ENCODE results near the gene MYCT1. TPM values are rescaled to one million over a fixed set of nuclear protein-coding genes. Genes with fewer than 3 reads are reported as not detected.

Gene MYCT1
- total and polyA plus RNA-seq, 2 of the 8 experiments (the other 6 are each of a cell fraction or from before 2014, with no cell fraction given): 0.39 to 3.3 TPM

DNA sequence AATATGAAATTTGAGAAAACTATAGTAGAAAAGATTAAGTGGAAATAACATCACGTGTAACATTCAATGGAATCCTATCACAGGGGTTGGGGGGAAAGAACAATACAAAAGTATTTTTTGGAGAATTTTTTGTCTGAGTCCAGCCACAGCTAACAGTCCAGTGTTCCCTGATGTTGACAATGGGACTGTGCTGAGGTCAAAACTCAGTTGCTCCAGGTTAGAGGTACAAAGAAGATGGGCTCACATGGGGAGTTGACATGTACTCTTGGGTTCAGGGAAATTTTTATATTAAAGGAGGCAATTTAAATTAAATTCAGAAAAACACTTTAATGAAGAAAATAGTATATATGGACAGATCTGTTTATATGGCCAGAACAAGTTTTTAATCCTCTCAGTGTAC, 995 bp downstream of the MYCT1 start:
- H3K23ac ChIP-seq (ENCODE audit: insufficient read length): no peak overlapping the region
- ChIA-PET CTCF (ENCODE audit: partially characterized antibody) (interaction anchor here (1.2 kb wide), 1 partner anchor 531 kb away, joined by 4 read pairs; no protein-coding TSS in a partner anchor), POLR2A (ENCODE audit: partially characterized antibody) (no interaction called here)
- H2BK120ac ChIP-seq (replicated peaks; ENCODE audit: low read depth, low read length): no peak overlapping the region
- peaks cover 0 to 1% (median 0%) of the 10 kb centered on the region in 4 experiments; a peak in 1 of 7 replicates for H3K27me3 ChIP-seq (replicated peaks in 1 of 4; ENCODE audit: control insufficient read depth in 3 of 4, extremely low read depth in 1 of 4, insufficient read depth in 3 of 4, low read length in 3 of 4)
- H2BK12ac ChIP-seq (ENCODE audit: low read depth, low read length): no peak overlapping the region
- H4K5ac ChIP-seq (ENCODE audit: insufficient read length, low read depth, low read length): no peak overlapping the region
- no peaks in the 10 kb centered on the region for H3K79me1 ChIP-seq (ENCODE audit: low read depth, low read length)
- 86% methylated on average over 1 of the region's 1 CpG; no CpG with 5 or more reads in 1 of the 2 experiments for WGBS, 2 experiments (ENCODE audit: extremely low coverage in 1 of 2, insufficient coverage in 1 of 2, insufficient read length in 1 of 2, insufficient replicate concordance in 2 of 2, low coverage in 1 of 2, low lambda C conversion rate in 2 of 2, missing lambda C conversion rate in 1 of 2)
- no peak for DNase-seq (ENCODE audit: low read depth in 1 of 2, low spot score in 2 of 2)
- no peak overlapping the region for H3K4me3 ChIP-seq (ENCODE audit: extremely low read depth in 1 of 4, insufficient read depth in 2 of 4, low read depth in 3 of 4, low read length in 4 of 4)
- H3K4ac ChIP-seq (replicated peaks; ENCODE audit: insufficient read length, low read depth, low read length): no peak overlapping the region
- H3K18ac ChIP-seq (ENCODE audit: extremely low read depth, low read length): no peak overlapping the region
- H3K79me2 ChIP-seq (ENCODE audit: control insufficient read depth in 1 of 2, insufficient read depth in 2 of 2, low read length in 2 of 2): no peaks in the 10 kb centered on the region
- no peak overlapping the region for H2BK20ac ChIP-seq (ENCODE audit: low read length)
- no peak overlapping the region for H2BK15ac ChIP-seq (ENCODE audit: low read length)
- H3K27ac ChIP-seq (ENCODE audit: low read depth, low read length): no peak overlapping the region
- no peak for FAIRE-seq
- no peak overlapping the region for H2BK5ac ChIP-seq (ENCODE audit: low read depth, low read length)
- H3K23me2 ChIP-seq (ENCODE audit: low read depth, low read length): no peaks in the 10 kb centered on the region
- H4K8ac ChIP-seq (ENCODE audit: extremely low read depth, insufficient read depth, low read length): no peak overlapping the region
- no peaks in the 10 kb centered on the region for H3K9me3 ChIP-seq (ENCODE audit: insufficient read depth in 2 of 2, low read depth in 1 of 2, low read length in 1 of 2)
- no peak overlapping the region for H3K4me2 ChIP-seq (ENCODE audit: insufficient read depth in 1 of 2, low read depth in 2 of 2, low read length in 2 of 2)
- H3K4me1 ChIP-seq (replicated peaks in 1 of 4; ENCODE audit: control insufficient read depth in 3 of 4, insufficient read depth in 4 of 4, low read length in 3 of 4): no peaks in the 10 kb centered on the region
- H3K9ac ChIP-seq (replicated peaks in 1 of 4; ENCODE audit: extremely low read depth in 1 of 4, low read depth in 3 of 4, low read length in 3 of 4): no peak overlapping the region
- no peak overlapping the region for H2AK5ac ChIP-seq (ENCODE audit: low read depth, low read length)
- no peaks in the 10 kb centered on the region for H3K36me3 ChIP-seq (ENCODE audit: control insufficient read depth in 2 of 4, insufficient read depth in 4 of 4, low read length in 3 of 4)
- H3K56ac ChIP-seq (replicated peaks; ENCODE audit: insufficient read length, low read depth, low read length): no peak overlapping the region
- no peaks in the 10 kb centered on the region for H4K20me1 ChIP-seq (replicated peaks in 1 of 2; ENCODE audit: control insufficient read depth in 1 of 2, insufficient read depth in 2 of 2, low read length in 2 of 2)
- H2AFZ ChIP-seq (ENCODE audit: low read length): no peak overlapping the region
- no peak overlapping the region for H3K14ac ChIP-seq (ENCODE audit: insufficient read length)
- H4K91ac ChIP-seq (replicated peaks; ENCODE audit: insufficient read length, low read length): no peak overlapping the region
- no peak for TF ChIP-seq SP1 (IDR thresholded peaks at IDR 0.05; ENCODE audit: low read depth, low read length)
- no peak for TF ChIP-seq ZNF274 (IDR thresholded peaks at IDR 0.05; ENCODE audit: borderline replicate concordance, extremely low read depth, low read length)
- TF ChIP-seq POLR2AphosphoS5 (IDR thresholded peaks at IDR 0.05; ENCODE audit: low read depth, low read length): no peak
- no peak for TF ChIP-seq NRF1 (IDR thresholded peaks at IDR 0.05; ENCODE audit: low read depth, low read length)
- no peak for TF ChIP-seq HDAC6 (IDR thresholded peaks at IDR 0.05; ENCODE audit: low read depth, low read length)
- no peak for TF ChIP-seq RAD21 (IDR thresholded peaks at IDR 0.05 in 1 of 2, conservative IDR thresholded peaks at IDR 0.05 in 1 of 2; ENCODE audit: low read depth in 2 of 2, low read length in 2 of 2)
- no peak for TF ChIP-seq RNF2 (IDR thresholded peaks at IDR 0.05; ENCODE audit: borderline replicate concordance, low read depth, low read length, missing control alignments, poor library complexity, severe bottlenecking)
- no peak for TF ChIP-seq JUND (IDR thresholded peaks at IDR 0.05; ENCODE audit: low read length)
- TF ChIP-seq BRCA1 (IDR thresholded peaks at IDR 0.05; ENCODE audit: low read depth, low read length): no peak
- no peak for TF ChIP-seq KDM5A (IDR thresholded peaks at IDR 0.05; ENCODE audit: low read length)
- TF ChIP-seq KDM1A (IDR thresholded peaks at IDR 0.05; ENCODE audit: borderline replicate concordance, low read length): no peak
- TF ChIP-seq CEBPB (IDR thresholded peaks at IDR 0.05; ENCODE audit: low read depth, low read length): no peak
- no peak for TF ChIP-seq EZH2 (IDR thresholded peaks at IDR 0.05; ENCODE audit: low read depth, low read length, severe bottlenecking)
- TF ChIP-seq TBP (IDR thresholded peaks at IDR 0.05; ENCODE audit: low read depth, low read length): no peak
- TF ChIP-seq TEAD4 (IDR thresholded peaks at IDR 0.05; ENCODE audit: low read depth, low read length): no peak
- no peak for TF ChIP-seq SRF (IDR thresholded peaks at IDR 0.05; ENCODE audit: low read depth, low read length)
